OCI-LY7 (cell line): ENCODE data around the gene KIF3A. TPM values are rescaled to one million over a fixed set of nuclear protein-coding genes. Genes with fewer than 3 reads are reported as not detected.

ENCODE experiments used
- BruUV-seq: library from RNA; stranded (reverse); fragments of 400-500 nt; replicated peaks from 2 replicates; lab custom pipeline; 2021; lab: Mats Ljungman, UMichigan
- CTCF ChIA-PET: fragments of 300-600 bp; sonication (Branson Sonifier 250); formaldehyde crosslinking; loops from one replicate; lab custom pipeline; 2022; ENCODE audit warnings: antibody characterized with exemption; ENCODE audit not compliant: unreplicated experiment; lab: Charles Lee
- POLR2A ChIA-PET: fragments of 300-600 bp; sonication (Branson Sonifier 250); formaldehyde crosslinking; loops from one replicate; lab custom pipeline; 2022; ENCODE audit warnings: antibody characterized with exemption; lab: Charles Lee
- DNase-seq: peaks from one replicate; pipeline ENCODE4 v3.0.0-alpha.2; 2015; ENCODE audit warnings: low spot score
- H2AFZ ChIP-seq: fragments of 200-600 bp; sonication (generic), shearing (Covaris generic); 2 replicates; pipeline ENCODE4 v1.6.1; 2014; ENCODE audit warnings: mild to moderate bottlenecking, antibody characterized with exemption, low read length, moderate library complexity
- H3K27ac ChIP-seq: fragments of 200-600 bp; sonication (generic); 2 replicates; pipeline ENCODE4 v1.5.1; 2014; ENCODE audit warnings: mixed run types, low read depth, mild to moderate bottlenecking, moderate library complexity, low read length, inconsistent platforms; ENCODE audit not compliant: poor library complexity, severe bottlenecking
- H3K36me3 ChIP-seq: fragments of 200-600 bp; sonication (generic); 2 replicates; pipeline ENCODE4 v1.6.1; 2014; ENCODE audit warnings: mild to moderate bottlenecking, antibody characterized with exemption, low read length, moderate library complexity, mixed read lengths; ENCODE audit not compliant: insufficient read depth
- H3K4me1 ChIP-seq: fragments of 200-600 bp; sonication (generic); 2 replicates; pipeline ENCODE4 v1.5.1; 2014; ENCODE audit warnings: mild to moderate bottlenecking, low read length; ENCODE audit not compliant: insufficient read depth, poor library complexity, severe bottlenecking
- H3K4me2 ChIP-seq: fragments of 200-600 bp; sonication (generic); 2 replicates; pipeline ENCODE4 v1.6.1; 2014; ENCODE audit warnings: mild to moderate bottlenecking, low read length
- H3K4me3 ChIP-seq: fragments of 200-600 bp; sonication (generic); 2 replicates; pipeline ENCODE4 v1.5.1; 2014; ENCODE audit warnings: mild to moderate bottlenecking, low read depth, low read length; ENCODE audit not compliant: poor library complexity, severe bottlenecking
- H3K79me2 ChIP-seq: fragments of 200-600 bp; sonication (generic); 2 replicates; pipeline ENCODE4 v1.6.1; 2016; ENCODE audit warnings: low read depth, mild to moderate bottlenecking, low read length, moderate library complexity, mixed read lengths; ENCODE audit not compliant: insufficient read depth
- H3K9me2 ChIP-seq: fragments of 200-600 bp; sonication (generic); 2 replicates; pipeline ENCODE4 v1.6.1; 2016; ENCODE audit warnings: mild to moderate bottlenecking, low read length, mixed read lengths; ENCODE audit not compliant: insufficient read depth
- H3K9me3 ChIP-seq: fragments of 200-600 bp; sonication (generic); 2 replicates; pipeline ENCODE4 v1.6.1; 2014; ENCODE audit warnings: mild to moderate bottlenecking, mixed run types, low read length, mixed read lengths
- H4K20me1 ChIP-seq: fragments of 200-600 bp; sonication (generic); 2 replicates; pipeline ENCODE4 v1.6.1; 2014; ENCODE audit warnings: mild to moderate bottlenecking, antibody characterized with exemption, low read length, moderate library complexity, mixed read lengths; ENCODE audit not compliant: insufficient read depth
- CTCF ChIP-seq: fragments of 200-600 bp; sonication (generic); conservative IDR thresholded peaks from 2 replicates; pipeline ENCODE4 v1.5.1; 2014; ENCODE audit warnings: mild to moderate bottlenecking, antibody characterized with exemption, low read length, moderate library complexity, mixed read lengths
- EZH2phosphoT487 ChIP-seq: fragments of 200-600 bp; sonication (generic); IDR thresholded peaks from 2 replicates; pipeline ENCODE4 v1.6.1; 2018; ENCODE audit warnings: low read depth, borderline replicate concordance, mild to moderate bottlenecking, mixed run types, antibody characterized with exemption, low read length, moderate library complexity, mixed read lengths
- intact Hi-C: fragments of 100-400 bp; cut with micrococcal nuclease; formaldehyde crosslinking; loops from one replicate; pipeline ENCODE4 v1.10.0; 2022; ENCODE audit not compliant: unreplicated experiment
- total RNA-seq, 2 experiments: library from RNA; depleted of rRNA in 1 of 2; stranded (reverse); fragments of >200 nt in 1 of 2; shearing (Covaris generic) in 1 of 2; gene quantifications; 2 replicates each; pipeline ENCODE4 v1.2.3, GENCODE V29; 2014 to 2022

Gene KIF3A
- total RNA-seq, 2 experiments from 2014 or later = 6.7 to 14.2 TPM

- intact Hi-C loops = loop anchor here (5.0 kb wide), 1 partner anchor 162 kb away; no protein-coding TSS in a partner anchor
- Histone ChIP-seq H3K9me2 (no peaks in the 10 kb centered on the region), H3K4me2 (no peak overlapping the region), H3K4me1 (no peaks in the 10 kb centered on the region), H2AFZ (no peak overlapping the region), H3K36me3 (no peaks in the 10 kb centered on the region), H3K4me3 (no peak overlapping the region), H3K9me3 (no peaks in the 10 kb centered on the region), H3K27ac (no peak overlapping the region), H4K20me1 (no peaks in the 10 kb centered on the region), H3K79me2 (no peaks in the 10 kb centered on the region)
- TF ChIP-seq CTCF (no peak), EZH2phosphoT487 (no peak)
- CTCF ChIA-PET = no interaction called here
- BruUV-seq = no TSS peak
- POLR2A ChIA-PET = no interaction called here
- DNase-seq = no peak
Observed at GRCh38 chr5:132659598-132660493, 77.5 kb downstream of the KIF3A start.

- Histone ChIP-seq H3K36me3 (no peaks in the 10 kb centered on the region), H3K79me2 (no peaks in the 10 kb centered on the region), H3K4me3 (no peak overlapping the region), H3K4me1 (no peaks in the 10 kb centered on the region), H3K4me2 (no peak overlapping the region), H3K9me3 (no peaks in the 10 kb centered on the region), H3K27ac (no peak overlapping the region), H2AFZ (no peak overlapping the region), H4K20me1 (no peaks in the 10 kb centered on the region), H3K9me2 (no peaks in the 10 kb centered on the region)
- DNase-seq = no peak
- intact Hi-C loops = no loop called here
- ChIA-PET POLR2A (no interaction called here), CTCF (no interaction called here)
- TF ChIP-seq EZH2phosphoT487 = no peak
- no peak for TF ChIP-seq CTCF
- BruUV-seq = no TSS peak
Observed at GRCh38 chr5:132658381-132659302, 78.7 kb downstream of the KIF3A start.
